Ovary (tissue), 3 donors: Measurements from ENCODE around the gene ESCO1.

Experiments
- EP300 ChIP-seq: sonication (generic); formaldehyde crosslinking; IDR thresholded peaks from one replicate; pipeline ENCODE4 v1.6.1; 2017; ENCODE audit warnings: antibody characterized with exemption
- POLR2A ChIP-seq: fragments of 450-650 bp; IDR thresholded peaks from one replicate; pipeline ENCODE4 v1.6.1; 2017; ENCODE audit warnings: antibody characterized with exemption, mild to moderate bottlenecking, moderate library complexity
- TF ChIP-seq, protein P1 (sequence below), 3 donors: fragments of 450-650 bp in 2 of 3; fragments of 200-600 bp in 1 of 3; IDR thresholded peaks; one replicate each; pipeline versions ENCODE4 v1.5.1 to v1.8.0; 2016 to 2022; ENCODE audit warnings: antibody characterized with exemption in 3 of 3, mild to moderate bottlenecking in 1 of 3
- donor health status: DM: no; HTN: no; CAD: no.

DNA sequence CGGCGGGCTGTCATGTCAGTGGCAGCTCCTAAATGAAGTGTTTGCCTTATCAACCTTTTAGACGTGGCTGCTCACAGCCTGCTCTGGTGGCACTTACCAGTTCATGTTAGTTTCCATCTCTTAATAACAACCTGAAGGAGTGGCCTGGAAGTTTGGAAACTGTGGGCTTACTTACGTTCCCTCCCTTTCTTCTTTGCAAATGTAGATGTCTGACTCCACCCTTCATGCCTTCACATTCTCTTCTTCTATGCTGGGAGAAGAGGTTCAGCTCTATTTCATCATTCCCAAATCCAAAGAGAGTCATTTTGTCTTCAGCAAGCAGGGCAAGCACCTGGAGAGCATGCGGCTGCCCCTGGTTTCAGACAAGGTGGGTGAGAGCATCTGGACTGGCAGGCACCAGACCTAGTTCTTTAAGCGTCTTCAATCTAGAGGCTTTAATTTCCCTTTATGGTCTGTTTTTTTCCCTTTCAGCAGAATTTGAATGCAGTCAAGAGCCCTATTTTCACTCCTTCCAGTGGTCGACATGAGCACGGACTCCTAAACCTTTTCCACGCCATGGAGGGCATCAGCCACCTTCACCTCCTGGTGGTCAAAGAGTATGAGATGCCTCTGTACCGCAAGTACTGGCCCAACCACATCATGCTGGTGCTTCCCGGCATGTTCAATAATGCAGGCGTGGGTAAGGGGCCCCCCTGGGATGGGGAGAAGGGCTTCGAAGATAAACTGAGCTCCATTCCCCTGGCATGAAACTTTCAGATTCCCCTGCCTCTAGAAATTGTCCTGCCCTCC lies 92.4 kb downstream of the ESCO1 start:
- TF ChIP-seq POLR2A, result no peak
- TF ChIP-seq, protein P1, sequence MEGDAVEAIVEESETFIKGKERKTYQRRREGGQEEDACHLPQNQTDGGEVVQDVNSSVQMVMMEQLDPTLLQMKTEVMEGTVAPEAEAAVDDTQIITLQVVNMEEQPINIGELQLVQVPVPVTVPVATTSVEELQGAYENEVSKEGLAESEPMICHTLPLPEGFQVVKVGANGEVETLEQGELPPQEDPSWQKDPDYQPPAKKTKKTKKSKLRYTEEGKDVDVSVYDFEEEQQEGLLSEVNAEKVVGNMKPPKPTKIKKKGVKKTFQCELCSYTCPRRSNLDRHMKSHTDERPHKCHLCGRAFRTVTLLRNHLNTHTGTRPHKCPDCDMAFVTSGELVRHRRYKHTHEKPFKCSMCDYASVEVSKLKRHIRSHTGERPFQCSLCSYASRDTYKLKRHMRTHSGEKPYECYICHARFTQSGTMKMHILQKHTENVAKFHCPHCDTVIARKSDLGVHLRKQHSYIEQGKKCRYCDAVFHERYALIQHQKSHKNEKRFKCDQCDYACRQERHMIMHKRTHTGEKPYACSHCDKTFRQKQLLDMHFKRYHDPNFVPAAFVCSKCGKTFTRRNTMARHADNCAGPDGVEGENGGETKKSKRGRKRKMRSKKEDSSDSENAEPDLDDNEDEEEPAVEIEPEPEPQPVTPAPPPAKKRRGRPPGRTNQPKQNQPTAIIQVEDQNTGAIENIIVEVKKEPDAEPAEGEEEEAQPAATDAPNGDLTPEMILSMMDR (IDR thresholded peaks at IDR 0.05), result no peak
- no peak for TF ChIP-seq EP300
